A549 (cell line): ENCODE measurements around the gene MGLL.

Experiments
- CHD2 ChIP-seq: fragments of 150-350 bp; IDR thresholded peaks from 2 replicates; pipeline ENCODE4 v1.6.1; 2014; ENCODE audit warnings: low read length; ENCODE audit not compliant: partially characterized antibody
- CTCF ChIP-seq: fragments of >200 bp; sonication (Bioruptor Twin); formaldehyde crosslinking; IDR thresholded peaks from 3 replicates; pipeline ENCODE4 v1.5.1; 2016
- EP300 ChIP-seq, 2 experiments: fragments of >200 bp; sonication (Bioruptor Twin); formaldehyde crosslinking; IDR thresholded peaks; 2 replicates in 1 of 2; 3 replicates in 1 of 2; pipeline ENCODE4 v1.6.1; 2016 to 2017
- FOXS1 ChIP-seq: fragments of 250-450 bp; sonication (Bioruptor Pico); IDR thresholded peaks from 2 replicates; pipeline ENCODE4 v1.5.0; 2020; ENCODE audit warnings: mild to moderate bottlenecking, moderate library complexity
- HOXB13 ChIP-seq: fragments of 250-450 bp; sonication (Bioruptor Pico); IDR thresholded peaks from 2 replicates; pipeline ENCODE4 v1.5.0; 2020; ENCODE audit warnings: low read depth, mild to moderate bottlenecking, moderate library complexity
- MYC ChIP-seq: IDR thresholded peaks from 2 replicates; pipeline ENCODE4 v1.6.1; 2012; ENCODE audit warnings: mild to moderate bottlenecking, inconsistent platforms, low read length, improper control_type of control experiment, borderline replicate concordance
- POLR2A ChIP-seq: IDR thresholded peaks from 2 replicates; pipeline ENCODE4 v1.6.1; 2012; ENCODE audit warnings: mild to moderate bottlenecking, low read length
- RCOR1 ChIP-seq: fragments of 150-350 bp; IDR thresholded peaks from 2 replicates; pipeline ENCODE4 v1.6.1; 2014; ENCODE audit warnings: antibody characterized with exemption, low read length, low read depth
- SMC3 ChIP-seq: fragments of >200 bp; sonication (Bioruptor Twin); formaldehyde crosslinking; IDR thresholded peaks from 3 replicates; pipeline ENCODE4 v1.6.1; 2018; ENCODE audit warnings: inconsistent platforms
- SREBF2 ChIP-seq: fragments of 450-650 bp; IDR thresholded peaks from 2 replicates; pipeline ENCODE4 v1.6.1; 2014; ENCODE audit warnings: mild to moderate bottlenecking, moderate library complexity
- ZFP36 ChIP-seq: fragments of 450-650 bp; IDR thresholded peaks from 2 replicates; pipeline ENCODE4 v1.6.1; 2014; ENCODE audit warnings: borderline replicate concordance; ENCODE audit not compliant: partially characterized antibody
- TF ChIP-seq, protein P1 (sequence below): fragments of 250-450 bp; sonication (Bioruptor Pico); IDR thresholded peaks from 2 replicates; pipeline ENCODE4 v1.5.0; 2021; ENCODE audit warnings: mild to moderate bottlenecking, moderate library complexity, borderline replicate concordance
- TF ChIP-seq, protein P2 (sequence below): fragments of 450-650 bp; IDR thresholded peaks from 2 replicates; pipeline ENCODE4 v1.6.1; 2014; ENCODE audit warnings: antibody characterized with exemption
- TF ChIP-seq, protein P3 (sequence below): IDR thresholded peaks from 2 replicates; pipeline ENCODE4 v1.6.1; 2012; ENCODE audit warnings: low read depth, borderline replicate concordance

DNA sequence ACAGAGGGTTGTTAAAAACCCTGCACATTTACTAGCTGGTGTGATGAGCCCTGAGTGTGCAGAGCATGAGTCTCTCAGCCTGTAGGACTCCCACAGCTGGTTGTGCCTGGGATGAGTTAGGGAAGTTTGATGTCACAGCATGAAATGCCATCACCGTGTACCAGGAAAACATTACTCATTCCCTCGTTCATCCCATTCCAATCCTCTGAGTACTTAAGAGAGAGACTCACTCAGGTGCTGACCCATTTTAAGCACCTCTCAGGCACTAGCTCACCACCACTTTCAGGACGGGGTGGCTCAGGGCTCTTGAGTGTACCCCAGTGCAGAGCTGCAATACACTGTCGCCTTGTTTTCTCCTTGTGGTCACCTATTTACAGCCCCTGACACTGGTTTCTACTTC, 18.7 kb downstream of the MGLL start:
- TF ChIP-seq, protein P1, sequence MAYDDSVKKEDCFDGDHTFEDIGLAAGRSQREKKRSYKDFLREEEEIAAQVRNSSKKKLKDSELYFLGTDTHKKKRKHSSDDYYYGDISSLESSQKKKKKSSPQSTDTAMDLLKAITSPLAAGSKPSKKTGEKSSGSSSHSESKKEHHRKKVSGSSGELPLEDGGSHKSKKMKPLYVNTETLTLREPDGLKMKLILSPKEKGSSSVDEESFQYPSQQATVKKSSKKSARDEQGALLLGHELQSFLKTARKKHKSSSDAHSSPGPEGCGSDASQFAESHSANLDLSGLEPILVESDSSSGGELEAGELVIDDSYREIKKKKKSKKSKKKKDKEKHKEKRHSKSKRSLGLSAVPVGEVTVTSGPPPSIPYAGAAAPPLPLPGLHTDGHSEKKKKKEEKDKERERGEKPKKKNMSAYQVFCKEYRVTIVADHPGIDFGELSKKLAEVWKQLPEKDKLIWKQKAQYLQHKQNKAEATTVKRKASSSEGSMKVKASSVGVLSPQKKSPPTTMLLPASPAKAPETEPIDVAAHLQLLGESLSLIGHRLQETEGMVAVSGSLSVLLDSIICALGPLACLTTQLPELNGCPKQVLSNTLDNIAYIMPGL (CRISPR knock-in tag): no peak
- TF ChIP-seq POLR2A: no peak
- TF ChIP-seq CTCF: no peak
- TF ChIP-seq, protein P2, sequence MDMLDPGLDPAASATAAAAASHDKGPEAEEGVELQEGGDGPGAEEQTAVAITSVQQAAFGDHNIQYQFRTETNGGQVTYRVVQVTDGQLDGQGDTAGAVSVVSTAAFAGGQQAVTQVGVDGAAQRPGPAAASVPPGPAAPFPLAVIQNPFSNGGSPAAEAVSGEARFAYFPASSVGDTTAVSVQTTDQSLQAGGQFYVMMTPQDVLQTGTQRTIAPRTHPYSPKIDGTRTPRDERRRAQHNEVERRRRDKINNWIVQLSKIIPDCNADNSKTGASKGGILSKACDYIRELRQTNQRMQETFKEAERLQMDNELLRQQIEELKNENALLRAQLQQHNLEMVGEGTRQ: no peak
- TF ChIP-seq, protein P3, sequence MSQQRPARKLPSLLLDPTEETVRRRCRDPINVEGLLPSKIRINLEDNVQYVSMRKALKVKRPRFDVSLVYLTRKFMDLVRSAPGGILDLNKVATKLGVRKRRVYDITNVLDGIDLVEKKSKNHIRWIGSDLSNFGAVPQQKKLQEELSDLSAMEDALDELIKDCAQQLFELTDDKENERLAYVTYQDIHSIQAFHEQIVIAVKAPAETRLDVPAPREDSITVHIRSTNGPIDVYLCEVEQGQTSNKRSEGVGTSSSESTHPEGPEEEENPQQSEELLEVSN: no peak
- no peak for TF ChIP-seq SREBF2
- TF ChIP-seq SMC3: no peak
- TF ChIP-seq FOXS1 (CRISPR knock-in tag): no peak
- no peak for TF ChIP-seq CHD2
- TF ChIP-seq ZFP36: no peak
- no peak for TF ChIP-seq MYC
- no peak for TF ChIP-seq RCOR1
- TF ChIP-seq HOXB13: no peak
- no peak for TF ChIP-seq EP300 (IDR thresholded peaks at IDR 0.05)
